Fibroblast of skin of scalp (primary cell): Measurements from ENCODE around the gene MPZL1.
A peak's percentile ranks its signal among the peaks of the same experiment; 100 is the strongest.
"Not testable (repeated sequence)": the region's sequence is repeated elsewhere in the genome, so short reads cannot be mapped to it uniquely, and the experiment has no call there.

Source experiments
- DNase-seq: peaks from one replicate; pipeline ENCODE4 v3.0.0-alpha.2; 2013

Gene MPZL1

DNA sequence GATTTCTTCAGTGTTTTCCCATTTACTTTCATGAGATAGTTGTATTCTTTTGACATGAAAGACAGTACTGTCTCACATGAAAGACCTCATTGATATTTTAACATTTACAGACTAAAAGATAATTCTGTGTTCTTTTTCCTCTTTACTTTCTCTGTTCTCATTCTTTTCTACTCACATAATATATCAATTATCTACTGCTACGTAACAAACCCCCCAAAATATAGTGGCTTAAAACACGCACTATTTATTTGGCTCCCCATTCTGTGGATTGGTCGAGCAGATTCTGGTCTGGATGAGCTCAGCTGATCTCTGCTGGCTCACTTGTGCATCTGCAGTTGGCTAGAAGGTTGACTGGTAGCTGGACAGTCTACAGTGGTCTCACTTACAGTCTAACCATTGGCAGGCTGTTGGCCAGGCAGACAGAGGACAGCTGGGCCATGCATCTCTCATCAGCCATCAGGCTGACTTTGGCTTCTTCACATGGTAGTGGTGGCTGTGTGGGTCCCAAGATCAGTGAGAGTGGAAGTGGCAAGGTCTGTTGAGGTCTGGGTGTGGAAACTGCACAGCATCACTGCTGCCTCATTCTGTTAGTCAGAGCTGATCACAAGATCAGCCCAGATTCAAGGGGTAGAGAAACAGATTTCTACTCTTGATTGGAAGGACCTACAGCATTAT, 63.2 kb downstream of the MPZL1 start:
- no peak for DNase-seq

DNA sequence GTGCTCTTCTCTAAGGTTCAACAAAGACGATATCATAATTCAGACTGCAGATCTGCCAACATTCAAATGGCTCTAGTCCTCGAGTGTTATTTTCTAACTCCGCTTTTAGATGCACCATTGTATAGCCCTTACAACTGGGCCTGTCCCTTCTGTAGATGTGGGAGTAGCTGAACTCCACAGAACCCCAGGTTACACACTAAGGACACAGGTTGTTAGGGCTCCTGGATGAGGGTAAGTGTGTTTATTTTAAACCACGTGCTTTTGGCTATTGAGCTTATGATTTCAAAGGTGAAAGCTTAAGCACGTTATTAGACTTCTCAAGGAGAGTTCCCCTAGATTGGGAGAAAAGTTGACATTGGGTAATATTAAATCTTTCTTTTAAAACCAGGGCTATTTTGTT, 64.7 kb downstream of the MPZL1 start:
- no peak for DNase-seq

DNA sequence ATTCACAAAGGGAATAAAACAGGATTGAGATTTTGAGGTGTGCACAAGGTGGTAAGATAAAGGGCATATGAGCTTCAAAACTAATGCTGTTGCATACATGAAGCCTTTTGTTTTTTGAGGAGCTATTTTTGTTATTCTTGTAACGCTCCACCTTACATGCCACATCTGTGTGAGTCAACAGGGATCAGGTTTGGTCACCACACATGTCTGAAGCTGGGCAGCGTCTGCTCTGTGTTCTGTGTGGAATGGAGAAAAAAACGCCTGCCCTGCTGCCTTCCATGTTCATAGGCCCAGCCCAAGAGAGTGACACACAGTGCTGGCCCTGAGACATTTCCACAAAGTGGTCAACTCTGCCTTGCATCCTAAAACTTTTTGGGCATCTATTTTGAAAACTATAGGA, 67.7 kb downstream of the MPZL1 start:
- DNase-seq, result no peak

- no peak for DNase-seq
Measured at GRCh38 chr1:167790117-167790516, 68.3 kb downstream of the MPZL1 start.

DNA sequence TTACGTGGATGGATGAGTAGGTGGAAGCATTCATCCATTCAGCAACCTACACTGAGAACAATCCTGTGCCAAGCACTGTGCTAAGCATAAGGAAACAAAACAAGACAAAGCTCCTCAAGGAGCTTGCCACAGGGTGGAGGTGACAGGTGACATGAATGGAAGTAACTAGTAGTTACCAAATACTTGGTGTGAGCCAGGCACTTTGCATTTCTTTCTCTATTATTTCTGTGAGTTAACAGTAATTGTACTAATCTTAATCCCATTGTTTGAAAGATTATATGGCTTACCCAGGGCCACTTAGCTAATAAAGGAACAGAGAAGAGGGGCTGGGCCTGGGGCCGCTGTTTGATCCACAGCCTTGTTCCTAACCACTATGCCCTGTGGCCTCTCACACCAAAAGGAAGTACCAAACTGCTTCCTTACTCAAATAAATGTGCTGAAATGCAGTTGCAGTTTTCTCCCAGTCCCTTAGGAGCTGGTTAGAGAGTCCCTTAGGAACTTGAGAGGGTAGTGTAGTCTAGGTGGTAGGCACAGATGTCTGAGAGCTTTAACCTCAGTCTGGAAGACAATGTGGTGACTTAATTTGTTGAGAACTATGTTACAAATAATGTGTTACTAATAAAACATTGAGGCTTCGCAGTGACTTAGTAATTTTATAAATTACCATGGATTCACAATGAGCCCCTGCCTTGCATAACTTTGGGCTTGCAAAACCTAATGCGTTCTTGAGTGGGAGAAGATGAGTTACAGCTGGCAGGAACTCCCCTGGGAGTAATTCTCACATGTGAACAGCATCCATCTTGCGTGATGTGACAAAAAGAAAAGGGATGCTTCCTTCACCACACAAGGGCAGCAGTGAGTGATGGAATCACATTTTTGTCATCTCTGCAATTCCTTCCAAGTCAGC, 69.8 kb downstream of the MPZL1 start:
- DNase-seq, result peak; percentile 99

DNA sequence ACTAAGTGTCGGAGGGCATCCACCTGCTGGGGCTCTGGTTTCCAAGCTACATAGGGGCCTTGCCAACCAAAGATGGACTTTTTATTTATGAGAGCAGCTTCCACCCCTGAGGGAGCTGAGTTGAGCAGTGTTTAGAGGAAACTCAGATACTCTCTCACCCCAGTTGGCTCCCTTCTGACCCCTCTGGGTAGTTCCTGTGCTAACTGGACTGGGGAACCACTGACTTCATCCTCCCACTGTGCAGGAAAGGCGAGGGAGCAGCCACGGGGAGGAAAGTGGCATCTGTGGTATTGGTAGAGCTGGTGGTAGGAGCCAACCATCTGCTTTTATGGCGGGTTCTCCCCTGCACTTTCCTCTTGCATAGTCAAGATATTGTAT, 70.4 kb downstream of the MPZL1 start:
- no peak for DNase-seq

GRCh38 chr1:167794043-167794442, 72.3 kb downstream of the MPZL1 start:
- no peak for DNase-seq

DNA sequence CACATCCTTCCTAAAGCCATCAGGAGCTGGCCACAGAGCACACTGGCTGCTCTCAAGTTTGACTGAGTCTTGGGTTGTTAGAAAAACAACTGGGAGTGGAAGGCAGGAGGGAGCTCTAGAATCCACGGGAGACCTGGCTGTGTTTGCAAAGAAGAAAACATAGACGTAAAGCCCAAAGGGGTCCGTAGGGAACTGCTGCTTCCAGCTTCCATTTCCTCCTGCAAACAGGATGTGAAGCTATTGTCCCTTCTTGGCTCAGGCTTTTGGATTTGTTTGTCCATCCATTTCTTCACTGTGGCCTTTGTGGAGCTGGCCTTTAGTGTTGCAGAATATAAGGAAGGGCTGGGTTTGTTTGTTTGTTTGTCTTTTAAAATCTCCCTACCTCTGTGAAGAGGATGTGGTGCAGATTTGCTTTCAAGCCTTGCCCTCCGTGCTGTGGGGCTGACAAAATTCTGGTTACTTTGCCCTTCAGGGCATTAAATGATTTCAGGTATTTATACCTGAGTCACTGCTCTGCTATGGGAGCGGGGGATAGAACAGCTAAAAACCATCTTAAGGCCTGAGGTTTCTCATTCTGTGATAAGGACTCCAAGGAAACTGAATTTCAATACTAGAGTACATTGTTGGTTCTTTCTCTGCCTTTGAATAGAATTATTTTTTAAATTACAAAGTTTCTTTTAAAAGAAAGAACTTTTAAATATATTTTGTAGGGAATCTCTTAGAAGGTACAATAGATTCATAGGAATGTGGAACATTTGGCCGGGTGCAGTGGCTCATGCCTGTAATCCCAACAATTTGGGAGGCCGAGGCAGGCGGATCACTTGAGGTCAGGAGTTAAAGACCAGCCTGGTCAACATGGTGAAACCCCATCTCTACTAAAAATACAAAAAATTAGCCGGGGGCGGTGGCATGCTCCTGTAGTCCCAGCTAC, 74.3 kb downstream of the MPZL1 start:
- no peak for DNase-seq

DNA sequence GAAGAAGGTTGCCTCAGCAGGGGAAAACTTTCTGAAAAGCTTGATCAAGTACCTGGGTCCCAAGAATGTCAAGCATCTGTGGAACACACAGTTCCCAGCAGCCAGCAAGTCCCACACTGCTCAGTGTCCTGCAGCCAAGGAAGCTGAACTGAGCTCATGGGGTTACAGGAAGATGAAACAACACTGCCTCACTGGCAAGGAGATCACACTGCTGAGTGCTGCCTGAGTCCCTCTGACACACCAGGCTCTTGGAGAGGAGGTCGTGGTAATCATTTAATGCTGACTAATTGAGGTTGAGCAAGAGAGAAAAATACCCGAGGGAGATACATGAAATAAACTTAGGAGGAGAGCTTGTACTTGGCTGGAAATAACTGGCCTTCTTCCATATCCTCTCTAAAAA, 75.2 kb downstream of the MPZL1 start:
- peak; percentile 98 for DNase-seq

- DNase-seq, result no peak
Measured at GRCh38 chr1:167798952-167799351, 77.2 kb downstream of the MPZL1 start.

DNA sequence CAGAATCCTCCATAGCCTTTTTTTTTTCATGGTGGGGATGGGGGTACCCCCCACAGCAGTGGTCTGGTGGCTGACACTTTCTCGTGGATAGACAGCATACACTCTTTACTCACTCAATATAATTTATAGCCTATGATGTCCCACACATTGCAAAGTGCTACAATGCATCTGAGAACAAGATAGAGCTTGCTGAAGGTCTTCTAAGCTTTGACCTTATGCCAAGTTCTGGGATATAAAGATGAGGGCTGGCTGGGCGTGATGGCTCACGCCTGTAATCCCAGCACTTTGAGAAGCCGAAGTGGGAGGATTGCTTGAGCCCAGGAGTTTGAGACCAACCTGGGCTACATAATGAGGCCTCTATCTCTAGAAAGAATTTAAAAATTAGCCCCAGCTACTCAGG, 78.0 kb downstream of the MPZL1 start:
- no peak for DNase-seq

GRCh38 chr1:167800251-167800650, 78.5 kb downstream of the MPZL1 start:
- DNase-seq, result no peak

- no peak for DNase-seq
Measured at GRCh38 chr1:167802235-167802634, 80.5 kb downstream of the MPZL1 start.

- peak; percentile 92 for DNase-seq
Measured at GRCh38 chr1:167803358-167804207, 81.8 kb downstream of the MPZL1 start.

DNA sequence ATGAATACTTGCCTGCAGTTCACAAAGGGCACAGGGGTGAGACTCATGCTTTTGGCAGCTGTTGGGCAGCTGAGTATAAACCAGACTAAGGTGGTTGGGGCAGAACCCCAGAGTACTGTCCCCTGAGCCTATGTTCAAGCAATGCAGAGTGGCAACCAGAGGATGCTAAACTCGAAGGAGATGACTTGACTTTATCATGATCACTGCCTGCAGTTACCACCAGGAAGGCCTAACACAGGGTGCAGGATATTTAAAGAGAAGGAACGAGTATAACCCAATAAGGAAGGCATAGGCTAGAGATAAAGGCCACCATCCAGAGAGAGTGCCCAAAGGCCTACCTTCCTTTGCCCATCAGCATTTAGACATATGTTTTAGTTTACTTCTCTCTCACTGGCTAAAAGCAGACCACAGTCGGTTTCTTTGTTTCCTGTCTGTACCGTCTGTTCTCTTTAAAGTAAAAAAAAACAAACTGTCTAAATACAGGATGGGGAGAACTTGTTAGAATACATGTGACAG, 83.3 kb downstream of the MPZL1 start:
- DNase-seq, result no peak

- DNase-seq, result not testable (repeated sequence)
Measured at GRCh38 chr1:167806235-167806634, 84.5 kb downstream of the MPZL1 start.

DNA sequence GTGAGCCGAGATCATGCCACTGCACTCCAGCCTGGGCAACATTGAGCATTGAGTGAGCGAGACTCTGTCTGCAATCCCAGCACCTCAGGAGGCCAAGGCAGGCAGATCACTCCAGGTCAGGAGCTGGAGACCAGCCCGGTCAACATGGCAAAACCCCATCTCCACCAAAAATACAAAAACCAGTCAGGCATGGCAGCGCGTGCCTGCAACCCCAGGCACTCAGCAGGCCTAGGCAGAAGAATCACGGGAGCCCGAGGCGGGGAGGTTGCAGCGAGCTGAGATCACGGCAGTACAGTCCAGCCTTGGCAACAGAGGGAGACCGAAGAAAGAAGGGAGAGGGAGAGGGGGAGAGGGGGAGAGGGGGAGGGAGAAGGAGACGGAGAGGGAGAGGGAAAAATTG, 84.9 kb downstream of the MPZL1 start:
- not testable (repeated sequence) for DNase-seq

DNA sequence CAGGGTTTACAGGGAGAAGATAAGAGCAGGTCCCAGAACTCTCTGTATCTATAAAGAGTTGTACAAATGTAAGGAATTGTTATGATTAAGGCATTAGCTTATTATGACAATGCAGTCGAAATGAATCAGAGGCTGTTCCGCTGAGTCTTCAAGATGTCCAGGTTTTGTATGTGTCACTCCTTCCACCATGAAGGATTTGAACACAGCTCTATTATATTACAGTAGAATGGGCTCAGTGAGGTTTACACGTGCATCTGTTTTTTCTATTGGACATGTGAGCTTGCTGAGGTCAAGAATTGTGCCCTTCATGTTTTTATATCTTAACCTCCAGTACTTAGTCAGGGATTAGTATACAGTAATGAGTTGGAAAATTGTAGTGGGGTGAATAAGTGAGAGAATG, 86.3 kb downstream of the MPZL1 start:
- DNase-seq, result no peak

DNA sequence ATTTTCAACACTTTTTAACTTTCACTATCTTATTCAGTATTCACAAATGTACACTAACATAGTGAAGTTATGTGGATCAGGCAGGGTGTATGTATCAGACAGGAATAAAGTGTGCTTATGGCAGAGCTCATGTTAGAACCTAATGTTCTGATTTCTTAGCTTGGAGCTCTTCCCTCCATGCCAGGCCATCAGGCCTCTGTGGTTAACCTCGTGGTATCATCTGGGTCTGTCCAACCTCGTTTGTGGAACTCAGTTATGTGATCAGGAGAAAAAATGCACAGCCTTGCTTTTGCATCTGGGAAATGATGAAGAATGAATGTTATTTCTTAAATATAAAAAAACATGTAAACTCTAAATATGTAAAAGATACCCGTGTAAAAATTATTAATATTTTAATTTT, 86.9 kb downstream of the MPZL1 start:
- no peak for DNase-seq

GRCh38 chr1:167812972-167813371, 91.2 kb downstream of the MPZL1 start:
- no peak for DNase-seq

DNA sequence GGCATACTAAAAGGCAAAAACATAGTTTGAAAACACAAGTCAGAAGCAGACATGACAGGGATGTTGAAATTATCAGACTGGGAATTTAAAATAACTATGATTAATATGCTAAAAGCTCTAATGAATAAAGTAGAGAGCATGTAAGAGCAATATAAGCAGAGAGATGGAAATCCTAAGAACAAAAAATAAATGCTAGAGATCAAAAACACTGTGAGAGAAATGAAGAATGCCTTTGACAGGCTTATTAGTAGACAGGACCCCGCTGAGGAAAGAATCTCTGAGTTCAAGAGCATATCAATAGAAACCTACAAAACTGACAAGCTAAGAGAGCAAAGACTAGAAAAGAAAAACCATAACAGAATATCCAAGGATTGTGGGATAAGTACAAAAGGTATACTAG, 93.9 kb downstream of the MPZL1 start:
- DNase-seq, result no peak
